Neural progenitor cell (in vitro differentiated cells): ENCODE results near the gene RARRES2. TPM values are rescaled to one million over a fixed set of nuclear protein-coding genes. Genes with fewer than 3 reads are reported as not detected.

Source experiments
- DNase-seq: peaks from one replicate; pipeline ENCODE4 v3.0.0-alpha.2; 2016; ENCODE audit warnings: low spot score
- H2AFZ ChIP-seq: fragments of 200-600 bp; sonication (generic); replicated peaks from 2 replicates; pipeline ENCODE4 v1.6.1; 2016; ENCODE audit warnings: antibody characterized with exemption
- H3F3A ChIP-seq: fragments of 200-600 bp; sonication (generic); 2 replicates; pipeline ENCODE4 v1.6.1; 2016; ENCODE audit warnings: antibody characterized with exemption, low read depth
- H3K27ac ChIP-seq: fragments of 200-600 bp; sonication (generic); 2 replicates; pipeline ENCODE4 v1.5.1; 2016; ENCODE audit warnings: mild to moderate bottlenecking
- H3K27me3 ChIP-seq: fragments of 200-600 bp; sonication (generic); 2 replicates; pipeline ENCODE4 v1.6.1; 2016; ENCODE audit warnings: mild to moderate bottlenecking, moderate library complexity
- H3K36me3 ChIP-seq: fragments of 200-600 bp; sonication (generic); 2 replicates; pipeline ENCODE4 v1.5.1; 2016
- H3K4me1 ChIP-seq: fragments of 200-600 bp; sonication (generic); 2 replicates; pipeline ENCODE4 v1.6.1; 2016; ENCODE audit warnings: mixed run types
- H3K4me2 ChIP-seq: fragments of 200-600 bp; sonication (generic); 2 replicates; pipeline ENCODE4 v1.6.1; 2016
- H3K4me3 ChIP-seq: fragments of 200-600 bp; sonication (generic); 2 replicates; pipeline ENCODE4 v1.5.1; 2016
- H3K79me2 ChIP-seq: fragments of 200-600 bp; sonication (generic); 2 replicates; pipeline ENCODE4 v1.6.1; 2016; ENCODE audit warnings: low read depth
- H3K9ac ChIP-seq: fragments of 200-600 bp; sonication (generic); 2 replicates; pipeline ENCODE4 v1.6.1; 2016
- H3K9me3 ChIP-seq: fragments of 200-600 bp; sonication (generic); 2 replicates; pipeline ENCODE4 v1.5.1; 2016; ENCODE audit warnings: low read depth
- H4K20me1 ChIP-seq: fragments of 200-600 bp; sonication (generic); 2 replicates; pipeline ENCODE4 v1.6.1; 2016; ENCODE audit warnings: low read depth
- H3K27ac Mint-ChIP-seq: 3 replicates; pipeline ENCODE4 v1.8.0; 2021; ENCODE audit warnings: mixed read lengths
- H3K27me3 Mint-ChIP-seq: 2 replicates; pipeline ENCODE4 v1.8.0; 2022; ENCODE audit warnings: low read depth, mild to moderate bottlenecking, inconsistent platforms, moderate library complexity, mixed read lengths; ENCODE audit not compliant: insufficient read depth
- H3K36me3 Mint-ChIP-seq: 3 replicates; pipeline ENCODE4 v1.8.0; 2021; ENCODE audit warnings: mixed read lengths
- H3K4me1 Mint-ChIP-seq: 3 replicates; pipeline ENCODE4 v1.8.0; 2021; ENCODE audit warnings: mixed read lengths
- H3K4me3 Mint-ChIP-seq: 3 replicates; pipeline ENCODE4 v1.8.0; 2021; ENCODE audit warnings: mild to moderate bottlenecking, moderate library complexity, mixed read lengths
- H3K9me3 Mint-ChIP-seq: 3 replicates; pipeline ENCODE4 v1.8.0; 2020; ENCODE audit warnings: mixed read lengths
- CTCF ChIP-seq: fragments of 200-600 bp; sonication (generic); IDR thresholded peaks from 2 replicates; pipeline ENCODE4 v1.5.1; 2017; ENCODE audit warnings: antibody characterized with exemption, mild to moderate bottlenecking
- EZH2 ChIP-seq: fragments of 200-600 bp; sonication (generic); IDR thresholded peaks from 2 replicates; pipeline ENCODE4 v1.6.1; 2017; ENCODE audit warnings: antibody characterized with exemption, mild to moderate bottlenecking, moderate library complexity
- EZH2phosphoT487 ChIP-seq: fragments of 200-600 bp; sonication (generic); IDR thresholded peaks from 2 replicates; pipeline ENCODE4 v1.6.1; 2017; ENCODE audit warnings: antibody characterized with exemption
- total RNA-seq: library from RNA; depleted of rRNA; stranded (reverse); fragments of >200 nt; gene quantifications from 2 replicates; pipeline ENCODE4 v1.2.3, GENCODE V29; 2015; ENCODE audit warnings: low replicate concordance

The RARRES2 gene
- total RNA-seq, 1 donor from 2014 or later, result 0.19 TPM

- H3K27ac Mint-ChIP-seq, result no peak overlapping the region
- peaks cover 9% of the 10 kb centered on the region for H3K9me3 Mint-ChIP-seq
- no peaks in the 10 kb centered on the region for H3K4me1 ChIP-seq
- peaks cover 8% of the 10 kb centered on the region for H3K9me3 ChIP-seq
- H3K4me2 ChIP-seq, result no peak overlapping the region
- no peak overlapping the region for H2AFZ ChIP-seq
- no peak overlapping the region for H3K4me3 ChIP-seq
- no peak overlapping the region for H3K27ac ChIP-seq
- no peaks in the 10 kb centered on the region for H3K36me3 Mint-ChIP-seq
- no peaks in the 10 kb centered on the region for H3K36me3 ChIP-seq
- no peak for DNase-seq
- H3K79me2 ChIP-seq, result no peaks in the 10 kb centered on the region
- H3K9ac ChIP-seq, result no peak overlapping the region
- H3K4me1 Mint-ChIP-seq, result peaks cover 4% of the 10 kb centered on the region
- no peak overlapping the region for H3K4me3 Mint-ChIP-seq
- TF ChIP-seq EZH2phosphoT487 (no peak), CTCF (no peak), EZH2 (no peak)
- peaks cover 8% of the 10 kb centered on the region for H3F3A ChIP-seq
- H3K27me3 Mint-ChIP-seq, result peaks cover 25% of the 10 kb centered on the region
- H4K20me1 ChIP-seq, result no peaks in the 10 kb centered on the region
- peaks cover 24% of the 10 kb centered on the region for H3K27me3 ChIP-seq
Observed at GRCh38 chr7:150346922-150347321, 5.5 kb upstream of the RARRES2 start.

- Histone ChIP-seq H3F3A (peaks cover 10% of the 10 kb centered on the region), H3K27ac (no peak overlapping the region), H4K20me1 (peaks cover 6% of the 10 kb centered on the region), H3K9ac (no peak overlapping the region), H2AFZ (no peak overlapping the region), H3K36me3 (no peaks in the 10 kb centered on the region), H3K79me2 (no peaks in the 10 kb centered on the region), H3K4me3 (no peak overlapping the region), H3K9me3 (peaks cover 8% of the 10 kb centered on the region), H3K27me3 (peaks cover 43% of the 10 kb centered on the region), H3K4me1 (peaks cover 15% of the 10 kb centered on the region), H3K4me2 (no peak overlapping the region)
- no peak for DNase-seq
- Mint-ChIP-seq H3K36me3 (no peaks in the 10 kb centered on the region), H3K9me3 (peaks cover 9% of the 10 kb centered on the region), H3K27me3 (peaks cover 26% of the 10 kb centered on the region), H3K4me1 (peaks cover 11% of the 10 kb centered on the region), H3K4me3 (no peak overlapping the region), H3K27ac (no peak overlapping the region)
- TF ChIP-seq EZH2phosphoT487 (no peak), CTCF (no peak), EZH2 (no peak)
Observed at GRCh38 chr7:150345012-150345411, 3.6 kb upstream of the RARRES2 start.

GRCh38 chr7:150344299-150344698 lies 2.9 kb upstream of the RARRES2 start:
- H3K36me3 Mint-ChIP-seq, result no peaks in the 10 kb centered on the region
- no peak overlapping the region for H3K27ac Mint-ChIP-seq
- H4K20me1 ChIP-seq, result peaks cover 6% of the 10 kb centered on the region
- no peak overlapping the region for H3K4me3 Mint-ChIP-seq
- H3K27me3 ChIP-seq, result peaks cover 50% of the 10 kb centered on the region
- TF ChIP-seq EZH2phosphoT487 (no peak), CTCF (no peak), EZH2 (no peak)
- H3K9me3 Mint-ChIP-seq, result peaks cover 9% of the 10 kb centered on the region
- H3K9ac ChIP-seq, result no peak overlapping the region
- H3K9me3 ChIP-seq, result peaks cover 8% of the 10 kb centered on the region
- no peak overlapping the region for H3K27ac ChIP-seq
- H3K4me3 ChIP-seq, result no peak overlapping the region
- DNase-seq, result no peak
- peaks cover 18% of the 10 kb centered on the region for H3K4me1 Mint-ChIP-seq
- peaks cover 18% of the 10 kb centered on the region for H3K4me1 ChIP-seq
- H3K79me2 ChIP-seq, result no peaks in the 10 kb centered on the region
- no peaks in the 10 kb centered on the region for H3K36me3 ChIP-seq
- H3K27me3 Mint-ChIP-seq, result peaks cover 32% of the 10 kb centered on the region
- no peak overlapping the region for H2AFZ ChIP-seq
- H3F3A ChIP-seq, result peaks cover 10% of the 10 kb centered on the region
- H3K4me2 ChIP-seq, result no peak overlapping the region
